ENCODE results near the gene TSFM. TPM values are rescaled to one million over a fixed set of nuclear protein-coding genes. Genes with fewer than 3 reads are reported as not detected.
"Not testable (repeated sequence)": the region's sequence is repeated elsewhere in the genome, so short reads cannot be mapped to it uniquely, and the experiment has no call there.

Gene TSFM
- total RNA-seq, 2 experiments from 2014 or later, result 23.0 to 24.4 TPM

DNA sequence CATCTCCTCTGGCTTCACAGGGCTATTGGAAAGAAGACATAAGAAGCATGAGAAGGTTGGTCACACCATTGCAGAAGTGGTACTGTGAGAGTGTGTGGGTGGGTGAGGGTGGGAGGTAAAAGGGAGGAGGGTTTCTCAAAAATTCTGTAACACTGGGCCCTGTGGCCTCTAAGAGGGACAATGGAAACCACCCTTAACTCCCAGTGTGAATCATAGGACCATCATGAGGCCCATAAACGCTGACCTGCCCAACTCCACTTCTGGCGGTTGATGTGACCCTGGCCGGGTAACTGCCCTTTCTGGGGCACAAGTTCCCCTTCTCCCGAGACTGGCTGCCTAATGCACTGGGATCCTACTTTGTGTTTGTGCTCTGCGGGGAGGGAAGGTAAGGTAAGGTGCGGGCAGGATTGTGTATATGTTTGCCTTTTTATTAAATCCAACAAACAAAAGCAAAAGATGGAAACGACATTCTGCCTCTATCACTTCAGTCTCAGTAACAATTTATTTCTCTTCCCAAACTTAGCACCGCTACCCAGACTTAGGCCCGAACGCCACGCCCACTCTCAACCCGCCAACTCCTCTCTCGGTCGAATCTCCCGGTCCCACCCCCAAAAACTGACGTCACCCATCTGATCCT is 11.2 kb upstream of the TSFM start:
- peak; percentile 63 for ATAC-seq (ENCODE audit: low read depth)
- Mint-ChIP-seq H3K4me1 (peaks cover 20% of the 10 kb centered on the region), H3K27me3 (peaks cover 4% of the 10 kb centered on the region), H3K9me3 (no peaks in the 10 kb centered on the region), H3K27ac (peak overlapping the region; percentile 96), H3K4me3 (peak overlapping the region; percentile 96), H3K36me3 (peaks cover 7% of the 10 kb centered on the region)
- no peak for DNase-seq
- POLR2A ChIA-PET, result interaction anchor here (0.9 to 1.9 kb wide), 4 partner anchors 11 to 75 kb away, joined by 4 to 29 read pairs (median 6); partner anchors contain the start of genes CTDSP2 and TSFM

DNA sequence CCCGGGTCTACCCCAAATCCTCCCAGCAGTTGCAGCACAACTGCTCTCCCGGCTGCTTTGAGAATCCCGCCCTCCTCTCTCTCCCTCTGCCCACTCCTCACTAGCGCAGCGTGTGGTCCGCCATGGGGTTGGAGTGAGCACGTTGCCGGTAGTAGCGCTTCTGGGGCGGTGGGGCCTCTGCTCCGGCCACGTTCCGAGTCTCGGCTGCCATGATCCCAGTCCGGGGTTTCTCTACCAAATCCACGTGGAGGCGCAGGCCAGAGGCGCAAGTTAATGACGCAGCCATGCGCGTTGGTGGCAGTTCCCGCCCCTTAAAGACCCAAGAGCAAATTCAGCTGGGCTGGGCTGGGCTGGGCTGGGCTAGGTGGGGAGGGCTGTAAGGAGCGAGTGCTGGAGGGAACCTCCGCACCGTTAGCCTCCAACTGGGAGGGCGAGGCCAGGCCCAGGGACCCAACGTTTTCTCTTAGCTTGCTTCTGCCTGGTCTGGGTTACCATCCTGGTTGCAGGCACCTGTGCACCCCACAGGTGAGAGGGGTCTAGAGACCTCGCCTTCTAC is 10.6 kb upstream of the TSFM start, which contains the start of gene METTL1:
TSS of gene METTL1 (minus strand) at position 233 of the 556 bp plus-strand sequence. CDS start at position 211, 22 bp downstream.
- ATAC-seq (ENCODE audit: low read depth) (peak; percentile 90), DNase-seq (peak; percentile 87)
- Mint-ChIP-seq H3K27ac (peak within 1 kb of the TSS; percentile 96), H3K36me3 (peaks cover 7% of the 10 kb centered on the region), H3K4me3 (peak within 1 kb of the TSS; percentile 96), H3K27me3 (no peaks in the 10 kb centered on the region), H3K9me3 (no peaks in the 10 kb centered on the region), H3K4me1 (peaks cover 14% of the 10 kb centered on the region)
- POLR2A ChIA-PET, result interaction anchor here (0.9 to 1.9 kb wide), 6 partner anchors 10 to 74 kb away, joined by 3 to 29 read pairs (median 6); partner anchors contain the start of genes CDK4, CTDSP2 and TSFM

DNA sequence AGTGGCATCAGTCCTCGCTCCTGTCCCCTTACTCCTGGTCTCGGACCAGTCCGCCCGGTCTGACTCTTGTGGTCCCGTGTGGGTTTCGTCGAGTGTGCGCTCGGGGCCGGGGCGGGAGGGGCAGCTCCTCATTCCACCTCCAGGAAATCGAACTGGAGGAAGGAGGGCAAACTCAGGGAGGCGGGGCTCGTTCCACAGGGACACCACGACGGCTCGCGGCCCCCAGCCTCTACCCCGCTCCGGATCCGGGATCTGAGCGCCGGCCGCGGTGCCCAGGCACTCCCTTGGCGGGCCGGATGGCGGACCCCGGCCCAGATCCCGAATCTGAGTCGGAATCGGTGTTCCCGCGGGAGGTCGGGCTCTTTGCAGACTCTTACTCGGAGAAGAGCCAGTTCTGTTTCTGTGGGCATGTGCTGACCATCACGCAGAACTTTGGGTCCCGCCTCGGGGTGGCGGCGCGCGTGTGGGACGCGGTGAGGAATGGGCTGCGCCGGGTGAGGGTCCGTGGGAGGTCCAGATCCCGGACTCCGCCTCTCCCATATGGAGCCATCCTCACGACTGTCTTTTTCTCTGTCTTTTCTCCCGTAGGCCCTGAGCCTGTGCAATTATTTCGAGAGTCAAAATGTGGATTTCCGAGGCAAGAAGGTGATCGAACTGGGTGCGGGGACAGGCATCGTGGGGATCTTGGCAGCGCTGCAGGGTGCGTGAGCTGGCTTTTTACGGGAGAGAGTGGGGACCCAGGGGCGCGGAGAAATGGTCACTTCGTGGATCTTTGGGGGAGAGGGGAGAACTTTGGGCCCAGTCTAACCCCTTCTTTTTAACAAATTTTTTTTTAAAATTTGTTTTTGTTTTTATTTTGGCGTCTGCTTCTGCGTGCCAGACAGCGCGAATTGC is 9.9 kb upstream of the TSFM start, which contains the start of gene EEF1AKMT3:
TSS of gene EEF1AKMT3 (plus strand) at position 186 of the 894 bp plus-strand sequence. CDS start at position 297, 111 bp downstream.
- Mint-ChIP-seq H3K27ac (peak within 1 kb of the TSS; percentile 96), H3K9me3 (no peaks in the 10 kb centered on the region), H3K4me1 (peaks cover 14% of the 10 kb centered on the region), H3K4me3 (peak within 1 kb of the TSS; percentile 96), H3K36me3 (peaks cover 7% of the 10 kb centered on the region), H3K27me3 (no peaks in the 10 kb centered on the region)
- peak; percentile 38 for ATAC-seq (ENCODE audit: low read depth)
- POLR2A ChIA-PET, result interaction anchor here (0.9 to 1.9 kb wide), 6 partner anchors 9 to 73 kb away, joined by 3 to 29 read pairs (median 6); partner anchors contain the start of genes CDK4, CTDSP2 and TSFM
- peak; percentile 60 for DNase-seq

DNA sequence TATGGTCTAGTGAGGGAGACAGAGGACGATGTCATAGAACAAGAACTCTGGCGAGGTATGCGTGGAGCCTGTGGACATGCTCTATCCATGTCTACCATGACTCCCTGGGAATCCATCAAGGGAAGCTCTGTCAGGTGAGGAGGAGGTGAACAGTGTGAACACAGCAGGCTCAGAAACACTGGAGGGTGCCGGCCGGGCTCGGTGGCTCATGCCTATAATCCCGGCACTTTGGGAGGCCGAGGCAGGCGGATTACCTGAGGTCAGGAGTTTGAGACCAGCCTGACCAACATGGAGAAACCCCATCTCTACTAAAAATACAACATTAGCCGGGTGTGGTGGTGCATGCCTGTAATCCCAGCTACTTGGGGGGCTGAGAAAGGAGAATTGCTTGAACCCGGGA is 8.0 kb upstream of the TSFM start:
- not testable (repeated sequence) for H3K9me3 Mint-ChIP-seq; DNase-seq; H3K27ac Mint-ChIP-seq; H3K27me3 Mint-ChIP-seq; H3K4me3 Mint-ChIP-seq; H3K36me3 Mint-ChIP-seq; ATAC-seq (ENCODE audit: low read depth)
- POLR2A ChIA-PET, result interaction anchor here (0.7 to 1.1 kb wide), 3 partner anchors 8 to 64 kb away, joined by 3 to 6 read pairs (median 3); partner anchors contain the start of gene TSFM
- peaks cover 17% of the 10 kb centered on the region for H3K4me1 Mint-ChIP-seq

DNA sequence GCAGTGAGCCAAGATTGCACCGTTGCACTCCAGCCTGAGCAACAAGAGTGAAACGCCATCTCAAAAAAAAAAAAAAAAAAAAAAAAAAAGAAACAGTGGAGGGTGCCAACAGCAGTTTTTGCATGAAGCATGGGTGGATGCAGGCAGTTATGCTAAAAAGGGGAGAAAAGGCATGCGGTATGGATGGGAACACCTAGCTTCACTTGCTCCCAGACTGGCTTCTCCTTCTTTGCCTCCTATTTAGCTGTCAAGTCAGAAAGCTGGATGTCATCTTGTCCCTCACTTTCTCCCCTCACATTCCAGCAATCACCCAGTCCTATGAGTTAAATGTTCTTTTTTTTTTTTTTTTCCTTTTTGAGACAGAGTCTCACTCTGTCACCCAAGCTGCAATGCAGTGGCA is 7.5 kb upstream of the TSFM start:
- Mint-ChIP-seq H3K27me3 (no peaks in the 10 kb centered on the region), H3K4me3 (no peak overlapping the region), H3K9me3 (no peaks in the 10 kb centered on the region), H3K27ac (no peak overlapping the region), H3K4me1 (peaks cover 20% of the 10 kb centered on the region), H3K36me3 (peaks cover 8% of the 10 kb centered on the region)
- no peak for ATAC-seq (ENCODE audit: low read depth)
- POLR2A ChIA-PET, result interaction anchor here (0.7 to 1.1 kb wide), 3 partner anchors 8 to 64 kb away, joined by 3 to 6 read pairs (median 3); partner anchors contain the start of gene TSFM
- no peak for DNase-seq

DNA sequence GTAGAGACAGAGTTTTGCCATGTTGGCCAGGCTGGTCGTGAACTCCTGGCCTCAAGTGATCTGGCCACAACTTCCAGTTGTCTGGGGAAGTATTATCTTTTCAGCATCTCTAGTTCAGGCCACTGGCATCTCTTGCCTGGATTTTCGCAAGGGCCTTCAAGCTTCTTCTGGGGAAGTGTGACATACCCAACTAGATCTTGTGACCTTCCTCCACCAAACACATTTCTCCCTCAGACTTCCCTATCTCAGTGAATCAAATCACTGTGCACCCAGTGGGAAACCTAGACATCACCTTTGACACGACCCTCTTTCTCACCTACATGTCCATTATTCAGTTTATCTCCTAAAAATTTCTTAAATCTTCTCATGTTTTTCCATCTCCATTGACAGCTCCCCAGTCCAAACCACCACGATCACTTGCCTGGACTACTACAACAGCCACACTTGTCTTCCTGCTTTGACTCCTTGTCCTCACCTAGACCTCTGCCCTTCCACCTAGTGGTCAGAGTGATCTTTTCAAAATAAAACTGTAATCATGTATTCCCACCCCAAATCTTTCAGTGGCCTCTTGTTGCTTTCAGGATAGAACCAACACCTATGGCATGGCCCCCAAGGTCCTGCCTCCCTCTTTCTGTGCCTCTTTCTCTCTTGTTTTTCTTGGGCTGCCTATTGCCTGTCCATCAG is 6.9 kb upstream of the TSFM start:
- no peaks in the 10 kb centered on the region for H3K9me3 Mint-ChIP-seq
- H3K27ac Mint-ChIP-seq, result no peak overlapping the region
- ATAC-seq (ENCODE audit: low read depth), result no peak
- H3K4me1 Mint-ChIP-seq, result peaks cover 24% of the 10 kb centered on the region
- H3K4me3 Mint-ChIP-seq, result no peak overlapping the region
- no peak for DNase-seq
- H3K27me3 Mint-ChIP-seq, result no peaks in the 10 kb centered on the region
- POLR2A ChIA-PET, result interaction anchor here (0.7 to 1.1 kb wide), 2 partner anchors 7 to 26 kb away, joined by 3 read pairs; partner anchors contain the start of gene TSFM
- H3K36me3 Mint-ChIP-seq, result peaks cover 8% of the 10 kb centered on the region

DNA sequence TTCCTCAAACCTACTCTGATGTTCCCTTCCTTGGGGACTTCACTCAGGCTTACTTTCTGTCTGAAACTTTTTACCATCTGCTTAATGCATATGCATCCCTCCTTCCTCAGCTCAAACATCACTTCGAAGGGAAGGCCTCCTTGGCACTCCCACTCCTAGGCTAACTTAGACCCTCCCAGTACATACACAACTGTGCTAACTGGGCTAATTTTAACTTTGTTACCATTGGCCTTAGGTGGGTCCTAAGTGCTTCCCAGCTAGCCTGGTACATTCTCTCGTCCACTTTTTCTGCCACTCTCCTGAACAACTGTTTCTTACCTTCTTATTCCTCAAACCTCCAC is 6.4 kb upstream of the TSFM start:
- Mint-ChIP-seq H3K4me3 (no peak overlapping the region), H3K27me3 (no peaks in the 10 kb centered on the region), H3K9me3 (no peaks in the 10 kb centered on the region), H3K36me3 (peaks cover 8% of the 10 kb centered on the region), H3K27ac (no peak overlapping the region), H3K4me1 (peaks cover 25% of the 10 kb centered on the region)
- no peak for DNase-seq
- ATAC-seq (ENCODE audit: low read depth), result no peak
- POLR2A ChIA-PET, result no interaction called here

DNA sequence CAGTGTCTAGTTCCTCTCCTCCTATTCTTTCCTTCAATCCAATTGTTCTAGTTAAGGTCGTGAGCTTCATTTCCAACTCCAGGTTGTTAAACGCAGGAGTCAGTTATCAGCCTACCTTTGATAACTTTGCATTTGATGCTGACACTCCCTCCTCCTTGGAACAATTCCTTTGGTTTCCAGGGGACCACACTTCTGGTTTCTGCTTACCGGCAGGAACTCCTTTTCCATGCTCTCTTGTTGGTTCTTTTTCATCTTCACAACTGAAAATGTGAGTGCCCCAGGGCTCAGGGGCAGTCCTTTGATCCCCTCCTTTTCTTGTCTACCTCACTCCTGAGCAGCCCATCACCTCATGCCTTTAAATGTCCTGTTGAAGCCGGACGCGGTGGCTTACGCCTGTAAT is 5.2 kb upstream of the TSFM start:
- peaks cover 27% of the 10 kb centered on the region for H3K4me1 Mint-ChIP-seq
- no peak overlapping the region for H3K4me3 Mint-ChIP-seq
- H3K9me3 Mint-ChIP-seq, result no peaks in the 10 kb centered on the region
- peaks cover 8% of the 10 kb centered on the region for H3K36me3 Mint-ChIP-seq
- POLR2A ChIA-PET, result no interaction called here
- no peak overlapping the region for H3K27ac Mint-ChIP-seq
- no peak for ATAC-seq (ENCODE audit: low read depth)
- no peak for DNase-seq
- no peaks in the 10 kb centered on the region for H3K27me3 Mint-ChIP-seq

DNA sequence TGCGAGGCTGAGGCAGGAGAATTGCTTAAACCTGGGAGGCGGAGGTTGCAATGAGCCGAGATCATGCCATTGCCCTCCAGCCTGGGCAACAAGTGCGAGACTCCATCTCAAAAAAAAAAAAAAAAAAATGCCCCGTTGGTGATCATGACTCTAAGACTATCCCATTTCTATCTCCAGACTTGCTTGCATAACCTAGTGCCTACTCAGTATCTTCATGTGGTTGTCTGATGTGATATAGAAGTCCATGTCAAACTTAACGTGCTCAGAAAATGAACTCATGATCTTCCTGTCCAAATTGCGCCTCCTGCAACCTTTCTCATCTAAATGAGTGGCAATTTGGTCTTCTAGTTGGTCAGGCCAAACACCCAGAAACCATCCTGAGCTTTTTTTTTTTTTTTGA is 4.7 kb upstream of the TSFM start:
- Mint-ChIP-seq H3K9me3 (no peaks in the 10 kb centered on the region), H3K4me3 (no peak overlapping the region), H3K4me1 (peaks cover 29% of the 10 kb centered on the region), H3K27ac (no peak overlapping the region), H3K36me3 (peaks cover 7% of the 10 kb centered on the region), H3K27me3 (no peaks in the 10 kb centered on the region)
- POLR2A ChIA-PET, result no interaction called here
- ATAC-seq (ENCODE audit: low read depth) (no peak), DNase-seq (no peak)

DNA sequence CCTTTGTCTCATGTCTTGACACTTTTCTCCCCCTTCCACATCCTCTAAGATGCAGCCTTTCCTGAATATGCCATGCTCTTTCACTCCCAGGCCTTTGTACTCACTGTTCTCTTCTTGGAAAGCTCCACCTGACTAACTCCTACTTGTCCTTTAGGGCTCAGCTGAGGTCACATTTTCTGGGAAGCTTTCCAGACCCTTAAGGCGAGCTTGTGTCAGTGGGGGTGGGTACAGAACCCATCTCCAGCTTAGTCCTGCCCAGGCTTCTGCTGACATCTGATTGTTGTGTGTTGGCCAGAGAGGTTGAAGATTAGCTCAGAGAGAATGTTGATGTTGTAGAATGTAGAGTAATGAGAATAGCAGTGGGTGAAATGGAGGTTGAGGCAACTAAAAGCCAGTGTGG is 2.9 kb upstream of the TSFM start:
- POLR2A ChIA-PET, result no interaction called here

DNA sequence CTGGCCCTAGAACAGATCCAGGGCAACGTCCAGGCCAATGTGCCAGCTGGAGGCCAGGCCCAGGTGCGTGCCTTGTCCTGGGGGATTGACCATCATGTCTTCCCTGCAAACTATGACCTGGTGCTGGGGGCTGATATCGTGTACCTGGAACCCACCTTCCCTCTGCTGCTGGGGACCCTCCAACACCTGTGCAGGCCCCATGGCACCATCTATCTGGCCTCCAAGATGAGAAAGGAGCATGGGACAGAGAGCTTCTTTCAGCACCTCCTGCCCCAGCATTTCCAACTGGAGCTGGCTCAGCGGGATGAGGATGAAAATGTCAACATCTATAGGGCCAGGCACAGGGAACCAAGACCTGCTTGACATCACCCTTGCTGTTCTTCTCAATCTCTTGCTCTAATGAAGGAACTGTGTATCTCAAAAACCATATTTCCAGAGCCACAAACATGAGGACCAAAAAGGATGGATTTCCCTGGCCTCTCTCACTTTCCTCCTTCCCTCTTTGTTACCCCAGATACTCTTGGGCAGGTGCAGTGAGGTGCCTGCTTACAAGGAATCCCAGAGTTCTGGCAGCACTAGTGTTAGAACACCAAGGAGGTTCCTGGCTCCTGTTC is 2.2 kb upstream of the TSFM start:
- peak overlapping the region; percentile 32 for H3K4me3 Mint-ChIP-seq
- H3K9me3 Mint-ChIP-seq, result no peaks in the 10 kb centered on the region
- peaks cover 6% of the 10 kb centered on the region for H3K36me3 Mint-ChIP-seq
- H3K4me1 Mint-ChIP-seq, result peaks cover 33% of the 10 kb centered on the region
- POLR2A ChIA-PET, result interaction anchor here (3.0 kb wide), 1 partner anchor 8 kb away, joined by 29 read pairs; the partner anchor contains the start of genes EEF1AKMT3 and METTL1
- DNase-seq, result no peak
- no peak for ATAC-seq (ENCODE audit: low read depth)
- H3K27me3 Mint-ChIP-seq, result no peaks in the 10 kb centered on the region
- peak overlapping the region; percentile 93 for H3K27ac Mint-ChIP-seq

More for the DNA sequence above, 2.9 kb upstream of the TSFM start:
- Mint-ChIP-seq H3K36me3 (peaks cover 6% of the 10 kb centered on the region), H3K4me1 (peaks cover 33% of the 10 kb centered on the region), H3K27me3 (no peaks in the 10 kb centered on the region), H3K9me3 (no peaks in the 10 kb centered on the region), H3K4me3 (no peak overlapping the region), H3K27ac (peak overlapping the region; percentile 47)
- no peak for ATAC-seq (ENCODE audit: low read depth)
- no peak for DNase-seq

DNA sequence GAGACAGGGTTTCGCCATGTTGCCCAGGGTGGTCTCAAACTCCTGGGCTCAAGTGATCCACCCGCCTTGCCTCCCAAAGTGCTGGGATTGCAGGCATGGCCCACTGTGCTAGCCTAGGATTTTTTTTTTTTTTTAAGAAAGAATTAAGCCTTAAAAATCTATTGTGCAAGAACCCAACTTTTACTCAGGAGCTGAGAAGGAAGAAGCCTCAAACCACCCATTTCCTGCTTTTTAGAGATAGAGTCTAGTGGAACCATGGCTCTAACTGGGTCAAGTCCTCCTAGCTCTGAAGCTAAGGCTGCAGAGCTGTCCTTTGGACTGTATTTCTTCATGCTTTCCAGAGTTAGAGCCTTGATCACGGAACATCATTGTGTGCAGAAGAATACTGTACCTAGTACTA is 1.3 kb upstream of the TSFM start:
- POLR2A ChIA-PET, result interaction anchor here (0.7 to 3.0 kb wide), 5 partner anchors 9 to 39 kb away, joined by 4 to 29 read pairs (median 5); partner anchors contain the start of genes CYP27B1, EEF1AKMT3, MARCHF9 and METTL1
- Mint-ChIP-seq H3K4me3 (peak overlapping the region; percentile 13), H3K36me3 (peaks cover 3% of the 10 kb centered on the region), H3K27me3 (no peaks in the 10 kb centered on the region), H3K27ac (peak overlapping the region; percentile 93), H3K4me1 (peaks cover 30% of the 10 kb centered on the region), H3K9me3 (no peaks in the 10 kb centered on the region)
- no peak for DNase-seq
- ATAC-seq (ENCODE audit: low read depth), result no peak
